Stimulated activated CD8-positive, alpha-beta memory T cell treated with anti-CD3 and anti-CD28 coated beads, Interleukin-7, amount 100 ng/mL, for 24 hours (primary cell): ENCODE measurements around the gene ADSS2.
A peak's percentile ranks its signal among the peaks of the same experiment; 100 is the strongest.
"Not testable (repeated sequence)": the region's sequence is repeated elsewhere in the genome, so short reads cannot be mapped to it uniquely, and the experiment has no call there.

Experiments used
- DNase-seq: peaks from one replicate; pipeline ENCODE4 v3.0.0-alpha.2; 2020; ENCODE audit warnings: low read depth

Gene ADSS2

GRCh38 chr1:244451539-244451950, at the start of gene ADSS2:
ADSS2 (minus strand) TSS chr1:244451909; CDS start chr1:244451817, 92 bp downstream.
- peak; percentile 17 for DNase-seq

DNA sequence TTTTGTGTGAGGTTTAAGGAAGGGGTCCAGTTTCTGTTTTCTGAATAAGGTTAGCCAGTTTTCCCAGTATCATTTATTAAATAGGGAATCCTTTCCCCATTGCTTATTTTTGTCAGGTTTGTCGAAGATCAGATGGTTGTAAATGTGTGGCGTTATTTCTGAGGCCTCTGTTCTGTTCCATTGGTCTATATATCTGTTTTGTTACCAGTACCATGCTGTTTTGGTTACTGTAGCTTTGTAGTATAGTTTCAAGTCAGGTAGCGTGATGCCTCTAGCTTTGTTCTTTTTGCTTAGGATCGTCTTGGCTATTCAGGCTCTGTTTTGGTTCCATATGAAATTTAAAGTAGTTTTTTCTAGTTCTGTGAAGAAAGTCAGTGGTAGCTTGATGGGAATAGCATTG, 48.8 kb upstream of the ADSS2 start:
- not testable (repeated sequence) for DNase-seq

GRCh38 chr1:244499484-244499883, 47.8 kb upstream of the ADSS2 start:
- DNase-seq = not testable (repeated sequence)

DNA sequence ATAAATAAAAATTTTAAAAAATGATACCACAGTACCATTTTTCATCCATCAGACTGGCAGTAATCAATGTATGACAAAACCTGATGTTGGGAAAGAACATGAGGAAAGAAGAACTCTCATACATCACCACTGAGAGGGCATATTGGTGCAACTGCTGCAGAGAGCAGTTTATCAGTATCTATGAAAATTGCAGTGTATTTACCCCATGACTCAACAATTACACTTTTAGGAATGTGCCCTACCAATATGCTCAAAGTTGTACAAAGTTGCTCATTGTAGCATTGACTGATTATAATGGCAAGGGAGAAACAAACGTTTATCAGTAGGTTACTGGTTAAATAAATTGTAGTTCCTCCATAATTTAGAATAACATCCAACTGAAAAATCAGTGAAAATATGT, 46.1 kb upstream of the ADSS2 start:
- no peak for DNase-seq

- no peak for DNase-seq
Observed at GRCh38 chr1:244496186-244496585, 44.5 kb upstream of the ADSS2 start.

DNA sequence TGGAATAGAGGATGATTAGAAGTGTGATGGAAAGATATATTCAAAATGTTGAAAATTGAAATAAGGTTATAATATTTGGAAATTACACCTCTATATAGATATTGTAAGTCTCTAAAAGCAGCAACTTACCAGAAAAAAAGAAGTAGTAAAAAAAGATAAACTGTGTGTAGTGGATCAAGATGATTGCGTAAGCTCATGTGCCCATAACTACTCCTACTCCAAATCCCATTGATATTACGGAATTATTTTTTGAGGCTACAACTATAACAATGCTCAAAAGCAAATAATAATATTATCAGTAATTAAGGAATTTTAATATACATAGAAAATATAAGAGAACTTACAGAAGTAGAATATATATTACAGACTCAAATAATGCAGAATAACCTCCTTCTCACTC, 42.9 kb upstream of the ADSS2 start:
- DNase-seq = no peak

DNA sequence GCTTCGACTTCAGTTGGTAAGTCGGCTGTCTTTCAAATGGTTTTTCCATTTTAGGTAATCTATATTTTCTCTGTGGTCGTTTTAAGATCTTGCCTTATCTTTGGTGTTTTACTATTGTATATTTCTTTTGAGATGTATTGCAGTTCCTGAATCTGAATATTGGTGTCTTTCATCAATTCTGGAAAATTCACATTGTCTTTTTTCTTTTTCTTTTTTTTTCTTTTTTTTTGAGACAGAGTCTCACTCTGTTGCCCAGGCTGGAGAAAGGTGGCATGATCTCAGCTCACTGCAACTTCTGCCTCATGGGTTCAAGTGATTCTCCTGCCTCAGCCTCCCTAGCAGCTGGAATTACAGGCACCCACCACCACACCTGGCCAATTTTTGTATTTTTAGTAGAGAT, 33.3 kb upstream of the ADSS2 start:
- not testable (repeated sequence) for DNase-seq

- DNase-seq = no peak
Observed at GRCh38 chr1:244473059-244473605, 21.4 kb upstream of the ADSS2 start.

GRCh38 chr1:244466724-244467123, 15.0 kb upstream of the ADSS2 start:
- DNase-seq = no peak

DNA sequence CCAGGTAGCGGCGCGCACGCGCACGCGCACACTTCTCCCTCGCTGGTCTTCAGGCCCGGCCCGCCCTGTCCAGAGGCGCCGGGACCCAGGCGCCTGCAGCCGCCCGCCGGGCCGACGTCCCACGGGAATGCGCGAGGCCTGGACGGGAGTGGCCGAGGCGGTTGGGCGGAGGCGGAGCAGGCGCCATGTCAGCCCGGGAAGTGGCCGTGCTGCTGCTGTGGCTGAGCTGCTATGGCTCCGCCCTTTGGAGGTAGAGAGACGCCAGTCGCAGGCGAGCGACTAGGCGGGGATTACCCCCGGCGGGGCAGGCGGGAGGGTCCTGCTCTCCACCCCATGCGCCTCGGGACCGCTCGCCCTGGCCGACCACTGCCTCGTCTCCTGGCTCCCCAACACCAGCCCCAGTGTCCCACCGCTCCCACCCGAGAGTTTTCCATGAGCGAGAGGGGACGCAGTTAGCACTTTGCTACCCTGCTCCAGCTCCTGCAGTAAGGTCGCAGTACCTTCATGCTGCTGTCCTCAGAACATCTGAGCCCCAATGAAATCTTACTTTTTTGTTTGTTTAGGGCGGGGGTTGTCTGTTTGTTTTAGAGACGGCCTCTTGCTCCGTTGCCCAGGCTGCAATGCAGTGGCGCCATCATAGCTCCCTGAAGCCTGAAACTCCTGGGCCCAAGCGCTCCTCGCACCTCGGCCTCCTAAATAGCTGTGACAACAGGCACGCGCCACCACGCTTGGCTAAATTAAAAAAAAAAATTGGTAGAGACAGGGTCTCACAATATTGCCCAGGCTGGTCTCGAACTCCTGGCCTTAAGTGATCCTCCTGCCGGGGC, 9.7 kb upstream of the ADSS2 start, which contains the start of gene CATSPERE:
CATSPERE (plus strand) TSS at position 29 of the 827 bp plus-strand sequence; CDS start at position 186, 157 bp downstream.
- peak; percentile 37 for DNase-seq

- DNase-seq = no peak
Observed at GRCh38 chr1:244460197-244460596, 8.5 kb upstream of the ADSS2 start.

- no peak for DNase-seq
Observed at GRCh38 chr1:244458781-244459180, 7.1 kb upstream of the ADSS2 start.

DNA sequence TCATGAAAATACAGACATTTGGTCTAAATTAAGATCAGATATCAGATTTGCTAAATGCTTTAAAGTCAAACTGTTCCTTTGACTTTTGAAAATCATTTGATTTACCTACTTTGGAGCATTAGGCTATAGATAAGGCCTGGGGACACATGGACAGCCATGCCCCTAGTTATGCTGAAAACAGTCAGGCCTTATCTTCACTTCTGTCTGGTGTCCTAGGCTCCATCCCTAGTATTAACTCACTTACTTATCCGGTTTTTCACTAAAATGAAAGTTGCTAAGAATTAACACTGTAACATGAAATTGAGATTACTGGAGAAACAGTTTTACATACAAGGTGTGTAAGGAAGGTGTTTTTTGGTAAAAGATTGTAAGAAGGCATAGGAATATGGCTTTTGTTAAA, 4.9 kb upstream of the ADSS2 start:
- no peak for DNase-seq

GRCh38 chr1:244454412-244454811, 2.7 kb upstream of the ADSS2 start:
- no peak for DNase-seq

DNA sequence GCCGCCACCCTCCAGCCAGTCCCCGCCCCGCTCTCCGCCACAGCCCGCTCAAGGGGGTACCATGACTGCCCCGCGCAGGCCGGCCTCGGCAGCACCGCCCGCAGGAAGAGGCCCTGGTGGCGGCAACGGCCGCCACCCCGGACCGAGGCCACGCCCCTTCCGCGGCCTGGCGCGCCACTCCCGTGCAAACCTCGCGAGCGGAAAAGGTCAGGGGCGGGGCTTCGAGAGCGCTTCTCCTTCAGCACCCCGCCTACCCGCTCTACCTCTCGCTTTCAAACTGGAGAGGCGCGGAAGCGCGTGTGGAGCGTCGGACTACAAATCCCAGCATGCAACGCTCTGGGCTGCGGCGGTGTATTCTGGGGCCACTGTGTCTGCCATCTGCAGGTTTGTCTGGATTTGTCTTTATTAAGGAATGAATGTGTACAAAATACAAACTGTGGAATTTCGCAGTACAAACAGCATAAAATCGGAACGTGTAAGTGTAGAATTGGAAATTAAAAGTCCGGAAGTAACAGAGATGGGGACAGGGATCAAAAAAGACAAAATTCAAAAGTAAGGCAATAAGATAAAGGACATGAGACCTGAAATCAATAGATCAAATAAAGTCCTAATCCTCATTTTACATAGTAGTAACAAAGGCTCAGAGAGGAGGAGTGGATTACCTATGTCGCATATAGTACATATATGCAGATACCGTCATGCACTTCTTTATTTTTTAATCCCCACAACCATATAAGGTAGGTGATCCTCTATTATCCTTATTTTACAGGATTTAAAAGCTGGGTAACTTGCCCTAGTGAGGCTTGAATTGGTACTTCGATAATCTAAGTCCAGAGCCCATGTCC, 464 bp upstream of the ADSS2 start:
- peak; percentile 97 for DNase-seq

GRCh38 chr1:244450597-244451538, 841 bp downstream of the ADSS2 start:
- peak; percentile 28 for DNase-seq

- no peak for DNase-seq
Observed at GRCh38 chr1:244449936-244450508, 1.7 kb downstream of the ADSS2 start.

DNA sequence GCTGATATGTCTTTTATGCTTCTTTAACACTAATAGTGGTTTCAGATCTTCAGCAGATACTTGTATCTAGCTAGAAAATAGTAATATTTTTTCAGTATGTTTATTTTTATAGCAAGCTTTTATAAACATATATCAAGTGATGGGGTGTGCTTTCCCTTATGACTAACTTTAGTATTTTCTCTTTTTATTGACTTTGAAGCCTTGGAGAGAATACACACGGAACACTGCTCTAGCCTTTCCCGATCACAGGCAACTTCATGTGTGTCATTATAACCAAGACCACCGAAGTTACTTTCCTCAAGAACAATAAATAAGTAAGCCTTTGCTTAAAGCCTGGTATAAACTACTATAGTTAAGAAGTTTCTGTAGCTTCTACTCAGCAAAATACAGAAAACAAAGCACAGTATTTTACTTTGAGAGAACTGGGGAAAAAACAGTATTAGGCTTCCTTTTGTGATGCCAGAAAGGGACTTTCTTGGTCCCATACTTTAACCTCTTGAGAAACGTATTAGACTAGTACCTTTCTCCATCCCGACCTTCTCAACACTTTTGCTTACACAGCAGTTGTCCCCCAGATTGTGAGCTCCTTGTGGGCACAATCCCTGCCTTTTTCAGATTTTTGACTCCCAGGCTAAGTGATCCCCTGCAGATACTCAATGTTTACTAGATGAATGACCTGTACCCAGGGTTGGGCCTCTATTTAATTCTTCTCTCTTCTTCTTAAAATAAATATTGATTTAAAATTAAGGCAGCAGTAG, 3.3 kb downstream of the ADSS2 start:
- no peak for DNase-seq

GRCh38 chr1:244447552-244447951, 4.2 kb downstream of the ADSS2 start:
- DNase-seq = no peak

DNA sequence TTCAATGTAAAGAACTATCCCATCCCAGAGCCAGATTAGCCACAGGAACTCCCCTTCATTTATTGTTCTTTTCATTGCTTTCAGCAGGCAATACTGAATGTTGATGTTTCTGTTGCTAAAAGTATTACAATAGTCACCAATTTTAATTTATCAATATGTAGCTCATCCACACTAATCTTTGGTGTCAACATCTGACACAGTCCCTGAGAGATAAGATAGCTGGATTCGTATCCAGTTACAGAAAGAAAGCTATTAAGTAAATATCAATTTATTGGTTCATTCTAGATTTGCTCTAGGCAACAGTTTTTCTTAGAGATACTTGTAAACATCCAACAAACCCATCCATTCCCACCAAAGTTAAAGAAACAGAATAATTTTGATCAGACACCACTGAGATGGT, 4.7 kb downstream of the ADSS2 start:
- no peak for DNase-seq
